AG09309 (cell line): Measurements from ENCODE around the gene HAGHL.

Source experiments
- DNase-seq: peaks from one replicate; pipeline ENCODE4 v3.0.0-alpha.2; 2010; ENCODE audit warnings: low read depth
- H3K4me3 ChIP-seq: 2 replicates; pipeline ENCODE4 v1.5.1; 2011; ENCODE audit warnings: mild to moderate bottlenecking, low read depth, low read length, moderate library complexity; ENCODE audit not compliant: control insufficient read depth
- TF ChIP-seq, protein P1 (sequence below): IDR thresholded peaks from 2 replicates; pipeline ENCODE4 v1.5.1; 2011; ENCODE audit warnings: mild to moderate bottlenecking, low read depth, low read length, inconsistent platforms; ENCODE audit not compliant: insufficient read depth, control insufficient read depth; ENCODE audit errors: missing control alignments

Gene HAGHL

DNA sequence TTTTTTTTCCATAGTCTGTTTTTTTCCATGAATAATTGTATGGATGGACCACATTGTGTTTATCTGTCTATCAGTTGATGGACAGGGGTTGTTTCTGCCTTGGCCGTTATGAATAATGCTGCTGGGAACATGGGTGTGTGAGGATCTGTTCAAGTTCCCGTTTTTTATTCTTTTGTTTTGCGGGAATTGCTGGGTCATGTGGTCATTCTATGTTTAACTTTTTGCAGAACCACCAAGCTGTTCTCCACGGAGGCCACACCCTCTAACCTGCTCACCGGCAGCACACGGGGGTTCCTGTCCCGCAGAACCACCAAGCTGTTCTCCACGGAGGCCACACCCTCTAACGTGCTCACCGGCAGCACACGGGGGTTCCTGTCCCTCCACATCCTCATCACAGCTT lies 27.8 kb downstream of the HAGHL start:
- DNase-seq, result no peak
- no peak overlapping the region for H3K4me3 ChIP-seq
- TF ChIP-seq, protein P1, sequence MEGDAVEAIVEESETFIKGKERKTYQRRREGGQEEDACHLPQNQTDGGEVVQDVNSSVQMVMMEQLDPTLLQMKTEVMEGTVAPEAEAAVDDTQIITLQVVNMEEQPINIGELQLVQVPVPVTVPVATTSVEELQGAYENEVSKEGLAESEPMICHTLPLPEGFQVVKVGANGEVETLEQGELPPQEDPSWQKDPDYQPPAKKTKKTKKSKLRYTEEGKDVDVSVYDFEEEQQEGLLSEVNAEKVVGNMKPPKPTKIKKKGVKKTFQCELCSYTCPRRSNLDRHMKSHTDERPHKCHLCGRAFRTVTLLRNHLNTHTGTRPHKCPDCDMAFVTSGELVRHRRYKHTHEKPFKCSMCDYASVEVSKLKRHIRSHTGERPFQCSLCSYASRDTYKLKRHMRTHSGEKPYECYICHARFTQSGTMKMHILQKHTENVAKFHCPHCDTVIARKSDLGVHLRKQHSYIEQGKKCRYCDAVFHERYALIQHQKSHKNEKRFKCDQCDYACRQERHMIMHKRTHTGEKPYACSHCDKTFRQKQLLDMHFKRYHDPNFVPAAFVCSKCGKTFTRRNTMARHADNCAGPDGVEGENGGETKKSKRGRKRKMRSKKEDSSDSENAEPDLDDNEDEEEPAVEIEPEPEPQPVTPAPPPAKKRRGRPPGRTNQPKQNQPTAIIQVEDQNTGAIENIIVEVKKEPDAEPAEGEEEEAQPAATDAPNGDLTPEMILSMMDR, result no peak

DNA sequence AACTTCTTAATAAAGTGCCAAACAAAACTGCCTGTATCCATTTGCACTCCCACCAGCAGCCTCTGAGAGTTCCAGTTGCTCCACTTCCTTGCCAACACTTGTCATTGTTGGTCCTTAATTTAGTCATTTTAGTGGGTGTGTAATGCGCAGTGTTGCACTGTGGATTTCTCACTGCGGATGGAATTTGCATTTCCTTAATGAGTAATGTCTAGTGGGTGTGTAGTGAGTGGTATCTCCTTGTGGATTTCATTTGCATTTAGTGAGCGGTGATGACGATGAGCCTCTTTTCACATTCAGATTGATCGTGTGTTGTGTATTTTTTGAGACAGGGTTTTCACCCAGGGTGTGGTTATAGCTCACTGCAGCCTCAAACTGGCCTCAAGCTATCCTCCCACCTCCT lies 29.5 kb downstream of the HAGHL start:
- no peak overlapping the region for H3K4me3 ChIP-seq
- DNase-seq, result no peak
- TF ChIP-seq, protein P1, result no peak

- TF ChIP-seq, protein P1, result no peak
- no peak for DNase-seq
- no peak overlapping the region for H3K4me3 ChIP-seq
These were observed 32.4 kb downstream of the HAGHL start for GRCh38 chr16:759110-759910.

DNA sequence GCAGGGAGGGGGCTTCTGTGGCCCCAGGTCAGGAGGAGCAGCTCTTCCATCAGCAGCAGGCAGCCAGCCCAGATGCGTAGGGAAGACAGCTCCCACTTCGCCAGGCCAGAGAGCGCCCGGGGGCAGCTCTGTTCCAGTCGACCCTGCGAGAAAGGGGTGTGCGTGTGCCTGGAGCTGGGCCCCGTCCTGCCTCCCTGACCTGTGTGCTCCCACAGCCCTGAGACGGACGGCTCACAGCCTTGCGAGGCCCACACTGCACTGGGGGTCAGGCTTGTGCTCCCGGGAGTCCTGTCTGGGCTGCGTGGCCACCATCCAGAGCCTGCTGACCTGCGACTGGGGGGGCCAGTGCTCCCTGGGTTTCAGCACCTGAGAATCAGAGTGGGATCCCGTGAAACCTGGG lies 33.2 kb downstream of the HAGHL start:
- DNase-seq, result no peak
- TF ChIP-seq, protein P1, result no peak
- H3K4me3 ChIP-seq, result no peak overlapping the region

- TF ChIP-seq, protein P1, result no peak
- DNase-seq, result no peak
- no peak within 1 kb of the TSS for H3K4me3 ChIP-seq
These were observed 33.8 kb downstream of the HAGHL start, which contains the start of gene MSLN for GRCh38 chr16:760545-761343. MSLN (plus strand) TSS chr16:760734; CDS start chr16:762681, 1,947 bp downstream.

GRCh38 chr16:761625-762513 lies 35.0 kb downstream of the HAGHL start:
- no peak overlapping the region for H3K4me3 ChIP-seq
- DNase-seq, result no peak
- TF ChIP-seq, protein P1, result no peak
